ENCODE results near the gene PCDHB6.

DNA sequence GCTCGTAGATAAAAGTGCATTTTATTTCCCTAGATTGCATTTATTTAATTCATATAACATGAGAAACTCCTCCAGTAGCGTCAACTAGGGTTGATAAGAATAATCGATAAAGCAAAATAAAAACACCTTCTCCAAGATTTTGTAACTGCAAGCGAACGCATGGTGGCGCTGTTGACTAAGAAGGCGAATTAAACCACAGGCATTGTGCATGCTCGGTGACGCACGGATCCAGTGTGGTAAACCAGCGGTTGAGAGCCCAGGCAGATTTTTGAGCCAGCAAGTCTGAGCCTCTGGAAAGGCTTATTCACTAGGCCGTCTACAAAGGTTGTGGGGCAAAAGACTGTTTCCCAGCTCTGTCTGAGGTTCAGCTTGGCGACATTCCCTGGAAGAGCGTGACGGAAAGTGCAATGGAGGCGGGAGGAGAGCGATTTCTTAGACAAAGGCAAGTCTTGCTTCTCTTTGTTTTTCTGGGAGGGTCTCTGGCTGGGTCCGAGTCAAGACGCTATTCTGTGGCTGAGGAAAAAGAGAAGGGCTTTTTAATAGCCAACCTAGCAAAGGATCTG is 49.5 kb upstream of the PCDHB6 start, which contains the start of gene PCDHB3:
- TF ChIP-seq, protein P1, sequence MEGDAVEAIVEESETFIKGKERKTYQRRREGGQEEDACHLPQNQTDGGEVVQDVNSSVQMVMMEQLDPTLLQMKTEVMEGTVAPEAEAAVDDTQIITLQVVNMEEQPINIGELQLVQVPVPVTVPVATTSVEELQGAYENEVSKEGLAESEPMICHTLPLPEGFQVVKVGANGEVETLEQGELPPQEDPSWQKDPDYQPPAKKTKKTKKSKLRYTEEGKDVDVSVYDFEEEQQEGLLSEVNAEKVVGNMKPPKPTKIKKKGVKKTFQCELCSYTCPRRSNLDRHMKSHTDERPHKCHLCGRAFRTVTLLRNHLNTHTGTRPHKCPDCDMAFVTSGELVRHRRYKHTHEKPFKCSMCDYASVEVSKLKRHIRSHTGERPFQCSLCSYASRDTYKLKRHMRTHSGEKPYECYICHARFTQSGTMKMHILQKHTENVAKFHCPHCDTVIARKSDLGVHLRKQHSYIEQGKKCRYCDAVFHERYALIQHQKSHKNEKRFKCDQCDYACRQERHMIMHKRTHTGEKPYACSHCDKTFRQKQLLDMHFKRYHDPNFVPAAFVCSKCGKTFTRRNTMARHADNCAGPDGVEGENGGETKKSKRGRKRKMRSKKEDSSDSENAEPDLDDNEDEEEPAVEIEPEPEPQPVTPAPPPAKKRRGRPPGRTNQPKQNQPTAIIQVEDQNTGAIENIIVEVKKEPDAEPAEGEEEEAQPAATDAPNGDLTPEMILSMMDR (IDR thresholded peaks at IDR 0.05), result peak in 3 of 5 experiments; percentile 10 to 37 (median 20)
- TF ChIP-seq EP300 (IDR thresholded peaks at IDR 0.05) (no peak), POLR2A (IDR thresholded peaks at IDR 0.05) (no peak)
